PC-9 (cell line): ENCODE results near the gene LBX1.

Source experiments
- EZH2 ChIP-seq: fragments of 200-600 bp; sonication (generic); IDR thresholded peaks from 2 replicates; pipeline ENCODE4 v1.8.0; 2017; ENCODE audit warnings: antibody characterized with exemption, low read depth
- TF ChIP-seq, protein P1 (sequence below): fragments of 200-600 bp; sonication (generic); conservative IDR thresholded peaks from 2 replicates; pipeline ENCODE4 v1.6.1; 2017; ENCODE audit warnings: mixed run types, antibody characterized with exemption, mild to moderate bottlenecking, moderate library complexity

DNA sequence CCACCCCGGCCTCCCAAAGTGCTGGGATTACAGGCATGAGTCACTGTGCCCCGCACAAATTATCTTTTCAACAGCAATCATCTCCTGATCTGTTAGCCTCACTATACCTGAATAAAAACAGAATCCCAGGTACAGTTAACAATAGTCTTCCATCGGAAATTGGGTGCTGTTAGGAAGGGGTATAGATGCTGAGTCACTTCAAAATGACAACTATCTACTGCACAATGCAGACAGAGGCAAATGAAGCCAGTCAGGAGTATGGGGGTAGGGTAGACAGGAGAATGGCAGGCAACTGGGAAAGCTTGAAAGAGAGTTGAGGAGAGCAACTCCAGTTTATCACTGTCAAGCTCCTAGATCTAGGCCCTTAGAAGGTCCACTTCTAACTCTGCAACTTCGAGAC lies 40.3 kb downstream of the LBX1 start:
- TF ChIP-seq, protein P1, sequence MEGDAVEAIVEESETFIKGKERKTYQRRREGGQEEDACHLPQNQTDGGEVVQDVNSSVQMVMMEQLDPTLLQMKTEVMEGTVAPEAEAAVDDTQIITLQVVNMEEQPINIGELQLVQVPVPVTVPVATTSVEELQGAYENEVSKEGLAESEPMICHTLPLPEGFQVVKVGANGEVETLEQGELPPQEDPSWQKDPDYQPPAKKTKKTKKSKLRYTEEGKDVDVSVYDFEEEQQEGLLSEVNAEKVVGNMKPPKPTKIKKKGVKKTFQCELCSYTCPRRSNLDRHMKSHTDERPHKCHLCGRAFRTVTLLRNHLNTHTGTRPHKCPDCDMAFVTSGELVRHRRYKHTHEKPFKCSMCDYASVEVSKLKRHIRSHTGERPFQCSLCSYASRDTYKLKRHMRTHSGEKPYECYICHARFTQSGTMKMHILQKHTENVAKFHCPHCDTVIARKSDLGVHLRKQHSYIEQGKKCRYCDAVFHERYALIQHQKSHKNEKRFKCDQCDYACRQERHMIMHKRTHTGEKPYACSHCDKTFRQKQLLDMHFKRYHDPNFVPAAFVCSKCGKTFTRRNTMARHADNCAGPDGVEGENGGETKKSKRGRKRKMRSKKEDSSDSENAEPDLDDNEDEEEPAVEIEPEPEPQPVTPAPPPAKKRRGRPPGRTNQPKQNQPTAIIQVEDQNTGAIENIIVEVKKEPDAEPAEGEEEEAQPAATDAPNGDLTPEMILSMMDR = no peak
- TF ChIP-seq EZH2 = no peak
